Measurements from ENCODE around the gene CA9.

The CA9 gene

GRCh38 chr9:35675732-35676392 lies 2.1 kb downstream of the CA9 start:
- peak in 2 of 14 donors; percentile 20 to 42 for DNase-seq

- no peak for DNase-seq
These were observed 5.4 kb downstream of the CA9 start for GRCh38 chr9:35679091-35679490.

DNA sequence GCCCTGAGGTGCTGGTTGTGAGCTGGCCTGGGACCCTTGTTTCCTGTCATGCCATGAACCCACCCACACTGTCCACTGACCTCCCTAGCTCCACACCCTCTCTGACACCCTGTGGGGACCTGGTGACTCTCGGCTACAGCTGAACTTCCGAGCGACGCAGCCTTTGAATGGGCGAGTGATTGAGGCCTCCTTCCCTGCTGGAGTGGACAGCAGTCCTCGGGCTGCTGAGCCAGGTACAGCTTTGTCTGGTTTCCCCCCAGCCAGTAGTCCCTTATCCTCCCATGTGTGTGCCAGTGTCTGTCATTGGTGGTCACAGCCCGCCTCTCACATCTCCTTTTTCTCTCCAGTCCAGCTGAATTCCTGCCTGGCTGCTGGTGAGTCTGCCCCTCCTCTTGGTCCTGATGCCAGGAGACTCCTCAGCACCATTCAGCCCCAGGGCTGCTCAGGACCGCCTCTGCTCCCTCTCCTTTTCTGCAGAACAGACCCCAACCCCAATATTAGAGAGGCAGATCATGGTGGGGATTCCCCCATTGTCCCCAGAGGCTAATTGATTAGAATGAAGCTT lies 6.1 kb downstream of the CA9 start:
- no peak for DNase-seq

GRCh38 chr9:35680331-35681105 lies 6.8 kb downstream of the CA9 start:
- DNase-seq, result peak in 1 of 14 donors; percentile 58

- DNase-seq, result no peak
These were observed 7.7 kb downstream of the CA9 start for GRCh38 chr9:35681341-35682002.

DNA sequence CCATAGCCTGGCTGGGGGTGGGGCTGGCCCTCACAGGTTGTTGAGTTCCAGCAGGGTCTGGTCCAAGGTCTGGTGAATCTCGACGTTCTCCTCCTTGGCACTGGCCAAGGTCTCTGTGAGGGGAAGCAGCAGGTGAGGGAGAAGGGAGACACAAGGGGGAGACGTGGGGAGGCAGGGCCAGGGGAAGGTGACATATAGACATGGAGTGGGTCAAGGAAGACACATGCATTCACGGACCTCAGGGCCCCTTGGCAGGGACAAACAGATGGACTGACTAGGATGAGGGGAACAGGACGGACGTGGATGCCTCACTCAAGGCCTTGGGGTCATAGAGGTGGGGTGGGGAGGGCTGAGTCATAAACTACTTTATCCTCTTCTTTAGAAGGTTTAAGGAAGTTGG lies 8.3 kb downstream of the CA9 start:
- DNase-seq, result no peak

DNA sequence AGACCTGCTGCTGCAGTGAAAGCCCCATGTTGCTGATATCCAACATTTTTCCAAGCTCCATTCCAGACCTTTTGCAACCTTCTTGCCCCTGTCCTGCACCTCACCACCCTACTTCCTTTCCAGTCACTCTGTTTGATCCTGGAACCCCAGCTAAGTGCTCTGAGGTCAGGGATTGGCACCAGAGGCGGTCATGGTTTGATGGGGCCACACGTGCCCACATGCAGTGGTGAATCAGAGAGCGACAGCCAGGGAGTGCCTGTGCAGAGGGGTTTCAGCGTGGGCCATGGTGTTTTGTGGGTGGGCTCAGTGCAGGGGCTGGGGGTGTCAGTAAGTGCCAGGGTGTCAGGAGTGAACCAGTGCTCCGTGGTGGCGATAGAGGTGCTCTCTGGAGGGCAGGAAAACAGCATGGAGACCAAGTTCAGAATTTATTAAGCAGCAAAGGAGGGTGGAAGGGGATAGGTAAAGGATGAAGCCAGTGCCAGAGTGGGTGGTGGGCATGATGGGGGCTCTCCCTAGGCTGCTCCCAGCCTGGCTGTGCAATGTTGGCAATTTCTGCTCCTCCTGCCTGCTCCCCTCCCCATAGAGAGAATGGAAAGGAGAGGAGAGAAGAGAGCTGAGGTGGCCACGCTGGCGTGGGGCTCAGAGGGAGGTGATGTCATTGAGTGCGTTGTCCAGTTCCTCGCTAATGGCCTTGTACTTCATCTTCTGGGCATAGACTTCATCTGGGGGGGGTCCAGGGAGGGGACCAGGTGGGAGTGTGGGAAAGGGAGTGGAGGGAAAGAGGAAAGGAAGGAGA lies 9.0 kb downstream of the CA9 start:
- no peak for DNase-seq

GRCh38 chr9:35683323-35683722 lies 9.6 kb downstream of the CA9 start:
- no peak for DNase-seq

GRCh38 chr9:35684921-35685320 lies 11.2 kb downstream of the CA9 start:
- no peak for DNase-seq

DNA sequence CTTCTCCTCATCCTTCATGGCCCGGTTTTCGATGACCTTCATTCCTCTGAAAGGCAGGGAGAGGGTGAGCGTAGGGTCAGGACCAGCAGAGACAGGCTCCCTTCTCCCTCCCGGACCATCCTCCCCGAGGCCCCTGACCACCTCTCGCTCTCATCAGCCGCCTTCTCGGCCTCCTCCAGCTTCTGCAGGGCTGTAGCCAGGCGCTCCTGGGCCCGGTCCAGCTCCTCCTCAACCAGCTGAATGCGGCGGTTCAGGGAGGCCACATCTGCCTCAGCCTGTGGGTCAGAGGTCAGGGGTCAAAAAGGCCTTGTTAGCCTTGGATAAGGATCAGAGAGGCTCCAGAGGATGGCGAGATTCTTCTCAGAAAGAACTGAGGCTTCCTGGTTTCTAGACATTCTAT lies 11.8 kb downstream of the CA9 start:
- no peak for DNase-seq

DNA sequence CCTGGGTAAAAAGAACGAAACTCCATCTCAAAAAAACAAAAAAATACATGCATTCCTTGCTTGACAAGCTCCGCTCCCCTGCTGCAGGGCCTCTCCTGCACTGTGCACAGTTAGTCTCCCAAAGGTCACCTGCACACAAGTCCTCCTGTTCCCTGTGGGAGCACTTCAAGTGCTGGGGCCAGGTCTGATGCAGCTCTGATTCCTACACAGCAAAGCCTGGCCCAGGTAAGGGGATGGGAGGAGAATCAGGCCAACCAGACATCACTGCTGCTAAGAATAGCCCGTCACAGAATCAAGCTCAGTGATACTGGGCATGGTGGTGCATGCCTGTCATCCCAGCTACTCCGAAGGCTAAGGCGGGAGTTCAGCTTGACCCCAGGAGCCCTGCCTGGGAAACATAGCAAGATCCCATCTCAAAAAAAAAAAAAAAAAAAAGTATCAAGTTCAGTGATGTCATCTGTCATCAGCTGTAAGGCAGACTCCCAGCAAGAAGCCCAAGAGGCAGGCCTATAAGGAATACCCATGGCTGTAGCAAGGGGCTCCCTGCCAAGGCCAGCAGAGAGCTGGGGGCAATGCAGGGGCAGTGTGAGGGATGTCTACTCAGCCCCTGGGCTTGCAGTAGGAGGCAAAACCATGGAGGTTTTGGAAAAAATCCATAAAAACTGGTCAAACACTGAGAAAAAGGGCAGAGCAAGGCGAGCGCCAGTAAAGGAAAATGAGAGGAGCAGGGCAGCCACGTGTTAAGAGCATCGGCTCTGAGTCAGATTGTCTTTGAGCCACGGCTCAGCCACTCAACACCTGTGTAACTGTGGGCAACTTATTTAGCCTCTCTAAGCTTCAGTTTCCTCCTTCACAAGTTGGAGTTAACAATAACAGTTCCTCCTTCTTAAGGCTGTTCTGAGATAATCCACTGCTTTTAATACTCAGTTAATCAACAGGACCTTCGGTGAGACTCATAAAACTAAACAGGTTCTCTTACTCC lies 12.8 kb downstream of the CA9 start:
- DNase-seq, result peak in 1 of 14 donors; percentile 88

GRCh38 chr9:35687306-35687705 lies 13.6 kb downstream of the CA9 start:
- DNase-seq, result no peak

DNA sequence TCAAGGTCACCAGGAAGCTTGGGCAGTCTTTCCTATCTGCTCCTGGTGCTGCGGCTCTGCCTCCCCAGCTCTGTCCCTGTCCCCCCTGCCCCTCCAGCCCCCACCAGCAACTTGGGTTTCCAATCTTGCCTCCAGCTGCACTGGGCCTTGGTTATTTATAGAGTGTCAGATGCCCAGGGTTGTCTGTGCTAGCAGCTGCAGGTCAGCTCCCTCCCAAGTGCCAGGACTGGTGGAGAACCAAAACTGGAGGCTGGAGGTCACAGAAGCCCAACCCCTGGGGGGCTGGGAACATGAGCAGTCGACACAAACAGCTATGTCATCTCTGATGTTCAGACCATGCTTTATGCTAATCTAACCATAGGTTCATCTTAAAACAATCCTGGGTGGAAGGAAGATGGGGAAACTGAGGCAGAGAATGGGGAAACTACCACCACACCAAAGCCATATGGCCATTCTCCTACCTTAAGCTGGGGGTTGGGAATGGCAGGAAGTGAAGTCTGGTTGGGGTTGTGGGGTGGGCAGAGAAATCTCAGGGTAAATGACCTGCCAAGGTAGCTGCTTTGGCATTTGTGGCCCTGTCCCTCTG lies 14.3 kb downstream of the CA9 start:
- no peak for DNase-seq

GRCh38 chr9:35688558-35689541 lies 15.1 kb downstream of the CA9 start:
- DNase-seq, result no peak

DNA sequence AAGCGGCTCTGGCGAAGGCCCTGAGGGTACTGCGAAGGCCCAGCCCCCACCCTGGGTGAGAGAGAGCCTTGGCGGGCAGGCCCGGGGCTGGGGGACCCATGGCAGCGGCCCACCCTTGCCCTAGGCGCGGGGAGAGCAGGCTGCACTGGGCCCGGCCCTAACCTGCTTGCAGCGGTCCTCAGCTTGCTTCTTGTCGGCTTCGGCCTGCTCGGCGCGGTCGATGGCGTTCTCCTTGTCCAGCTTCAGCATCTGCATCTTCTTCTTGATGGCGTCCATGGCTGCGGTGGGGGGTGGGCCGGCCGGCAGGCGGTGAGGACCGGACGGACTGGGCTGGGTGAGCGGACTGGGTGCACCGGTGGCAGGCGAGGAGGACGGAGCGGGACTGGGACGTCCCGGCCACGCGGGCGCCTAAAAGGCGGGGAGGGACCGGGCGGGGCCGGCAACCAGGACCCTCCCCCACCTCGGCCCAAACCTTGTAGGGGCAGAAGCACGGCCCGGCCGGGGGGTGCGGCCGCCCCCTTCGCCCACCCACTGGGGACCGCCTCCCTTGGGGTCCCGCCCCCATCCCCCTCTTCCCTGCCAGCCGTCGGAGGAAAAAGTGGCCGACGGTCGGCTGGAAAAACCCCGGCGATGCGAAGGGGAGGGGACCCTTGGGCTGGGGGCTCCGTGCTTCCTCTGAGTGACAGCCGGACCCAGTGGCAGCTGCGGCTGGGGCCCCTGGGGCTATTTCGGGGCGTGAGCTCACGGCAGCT lies 16.0 kb downstream of the CA9 start, which contains the start of gene TPM2:
TSS of gene TPM2 (minus strand) at position 384 of the 752 bp plus-strand sequence. CDS start at position 276, 108 bp downstream.
- DNase-seq, result no peak

GRCh38 chr9:35690294-35690613 lies 16.5 kb downstream of the CA9 start:
- DNase-seq, result peak in 1 of 14 donors; percentile 37

DNA sequence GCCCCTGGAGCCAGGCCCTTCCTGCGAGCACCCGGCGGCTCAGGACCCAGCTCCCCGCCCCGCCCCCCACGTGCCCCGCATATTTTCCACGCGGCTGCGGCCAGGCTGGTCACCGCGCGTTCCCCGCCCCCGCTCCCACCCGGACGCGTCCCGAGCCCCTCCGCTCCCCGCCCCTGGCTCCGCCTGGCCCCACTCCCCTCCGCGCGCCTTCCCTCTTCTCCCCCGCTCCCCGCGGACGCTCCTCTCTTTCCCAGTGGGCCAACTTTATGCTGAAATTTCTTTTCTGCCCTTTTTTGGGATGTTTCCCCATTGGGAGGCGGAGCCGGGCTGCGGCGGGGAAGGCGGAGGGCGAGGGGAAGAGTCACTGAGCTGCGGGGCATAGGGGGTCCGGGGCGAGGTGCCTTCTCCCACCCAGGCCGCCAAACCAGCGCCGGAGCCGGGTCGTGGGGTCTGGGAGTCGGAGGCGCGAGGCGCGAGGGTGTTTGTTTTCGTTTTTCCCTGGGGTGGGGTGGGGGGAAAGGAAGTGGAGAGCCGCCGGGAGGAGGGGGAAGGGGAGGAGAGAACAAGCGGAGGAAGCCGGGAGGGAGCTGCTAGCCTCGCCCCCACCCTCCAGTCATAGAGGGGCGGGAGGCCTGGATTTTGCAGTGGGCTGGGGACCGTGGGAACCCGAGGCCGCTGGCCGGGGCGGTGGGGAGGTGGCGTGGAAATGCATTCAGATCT lies 17.0 kb downstream of the CA9 start:
- peak in 10 of 14 donors; percentile 21 to 67 (median 40) for DNase-seq

DNA sequence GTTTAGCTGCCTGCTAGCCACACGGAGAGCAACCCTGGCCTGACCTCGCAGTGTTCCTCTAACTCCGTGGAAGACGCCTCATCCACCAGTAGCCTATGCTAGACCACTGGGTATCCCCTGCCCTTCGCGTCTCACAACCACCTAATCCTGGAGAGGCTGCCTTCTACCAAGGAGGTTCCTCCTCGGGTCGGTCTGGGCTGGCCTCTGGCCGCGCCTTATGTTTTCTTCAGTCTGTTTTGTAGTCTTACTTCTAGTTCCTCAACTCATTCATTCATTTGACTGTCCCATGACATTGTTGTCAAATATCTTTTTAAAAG lies 17.6 kb downstream of the CA9 start:
- peak in 3 of 14 donors; percentile 46 to 67 (median 49) for DNase-seq
